Keratinocyte (primary cell): ENCODE data around the gene KLHL14.

ENCODE experiments used
- EZH2 ChIP-seq: IDR thresholded peaks from one replicate; pipeline ENCODE4 v1.6.1; 2012; ENCODE audit warnings: inconsistent platforms, mild to moderate bottlenecking, low read length, moderate library complexity
- TF ChIP-seq, protein P1 (sequence below), 3 experiments: IDR thresholded peaks in 1 of 3; conservative IDR thresholded peaks in 1 of 3; optimal IDR thresholded peaks in 1 of 3; 2 replicates in 2 of 3; 3 replicates in 1 of 3; pipeline versions ENCODE3 to v1.5.1; 2011; ENCODE audit warnings: low read length in 3 of 3, mild to moderate bottlenecking in 3 of 3, moderate library complexity in 2 of 3, control low read depth in 1 of 3, inconsistent platforms in 1 of 3; ENCODE audit not compliant: insufficient read depth in 2 of 3; ENCODE audit errors: extremely low read depth in 1 of 3

DNA sequence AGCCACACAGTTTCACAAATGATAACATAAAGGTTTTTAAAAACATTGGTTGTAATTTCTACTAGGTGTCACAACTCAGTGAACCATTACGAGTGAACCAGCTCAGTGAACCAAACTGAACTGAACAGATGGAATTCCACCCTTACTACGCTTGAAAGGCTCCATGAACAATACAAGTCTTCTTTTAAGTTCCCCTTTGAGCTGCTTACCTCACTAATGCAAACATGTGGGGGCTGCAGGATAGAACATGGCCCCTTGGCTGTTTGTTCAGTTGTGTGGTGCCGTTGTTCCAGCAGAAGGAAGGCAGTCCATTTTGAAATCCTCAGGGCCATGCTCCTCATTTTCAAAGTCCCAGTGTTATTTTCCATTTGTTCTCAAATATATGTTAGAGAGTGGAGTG, 30.7 kb upstream of the KLHL14 start:
- TF ChIP-seq, protein P1, sequence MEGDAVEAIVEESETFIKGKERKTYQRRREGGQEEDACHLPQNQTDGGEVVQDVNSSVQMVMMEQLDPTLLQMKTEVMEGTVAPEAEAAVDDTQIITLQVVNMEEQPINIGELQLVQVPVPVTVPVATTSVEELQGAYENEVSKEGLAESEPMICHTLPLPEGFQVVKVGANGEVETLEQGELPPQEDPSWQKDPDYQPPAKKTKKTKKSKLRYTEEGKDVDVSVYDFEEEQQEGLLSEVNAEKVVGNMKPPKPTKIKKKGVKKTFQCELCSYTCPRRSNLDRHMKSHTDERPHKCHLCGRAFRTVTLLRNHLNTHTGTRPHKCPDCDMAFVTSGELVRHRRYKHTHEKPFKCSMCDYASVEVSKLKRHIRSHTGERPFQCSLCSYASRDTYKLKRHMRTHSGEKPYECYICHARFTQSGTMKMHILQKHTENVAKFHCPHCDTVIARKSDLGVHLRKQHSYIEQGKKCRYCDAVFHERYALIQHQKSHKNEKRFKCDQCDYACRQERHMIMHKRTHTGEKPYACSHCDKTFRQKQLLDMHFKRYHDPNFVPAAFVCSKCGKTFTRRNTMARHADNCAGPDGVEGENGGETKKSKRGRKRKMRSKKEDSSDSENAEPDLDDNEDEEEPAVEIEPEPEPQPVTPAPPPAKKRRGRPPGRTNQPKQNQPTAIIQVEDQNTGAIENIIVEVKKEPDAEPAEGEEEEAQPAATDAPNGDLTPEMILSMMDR (optimal IDR thresholded peaks at IDR 0.05 in 1 of 3, IDR thresholded peaks at IDR 0.05 in 1 of 3, conservative IDR thresholded peaks at IDR 0.05 in 1 of 3; ENCODE audit: extremely low read depth in 1 of 3, insufficient read depth in 2 of 3, low read length in 3 of 3) = no peak
- TF ChIP-seq EZH2 = no peak
